ENCODE results near the gene KLC4.

GRCh38 chr6:43082806-43083655 is 23.6 kb downstream of the KLC4 start:
- no peak for TF ChIP-seq EZH2 (IDR thresholded peaks at IDR 0.05; ENCODE audit: insufficient read depth, poor library complexity, severe bottlenecking)
- no peak for TF ChIP-seq EZH2phosphoT487 (IDR thresholded peaks at IDR 0.05; ENCODE audit: insufficient read depth, low read depth)
